Upper lobe of left lung (tissue), 6 donors: ENCODE data around the gene GPR171. TPM values are rescaled to one million over a fixed set of nuclear protein-coding genes. Genes with fewer than 3 reads are reported as not detected.

Source experiments
- ATAC-seq, 2 donors: fragments of 200-7000 bp; cut with Tn5 transposase; one replicate each; pipeline ENCODE4 v1.9.1; 2022; ENCODE audit warnings: mild to moderate bottlenecking in 2 of 2, moderate library complexity in 2 of 2; ENCODE audit not compliant: low FRiP score in 2 of 2
- DNase-seq, 2 donors: peaks; one replicate each; pipeline ENCODE4 v3.0.0-alpha.2; 2019 to 2020
- H3K27ac ChIP-seq, 4 donors: fragments of 200-600 bp; sonication (generic); one replicate each; pipeline ENCODE4 v1.5.1; 2016 to 2019
- H3K27me3 ChIP-seq, 4 donors: fragments of 200-600 bp; sonication (generic); one replicate each; pipeline ENCODE4 v1.5.1; 2017 to 2019
- H3K36me3 ChIP-seq, 4 donors: fragments of 200-600 bp; sonication (generic); one replicate each; pipeline ENCODE4 v1.5.1; 2016 to 2019
- H3K4me1 ChIP-seq, 4 donors: fragments of 200-600 bp; sonication (generic); one replicate each; pipeline ENCODE4 v1.5.1; 2018 to 2019
- H3K4me3 ChIP-seq, 4 donors: fragments of 200-600 bp; sonication (generic); one replicate each; pipeline ENCODE4 v1.5.1; 2017 to 2019; ENCODE audit warnings: mild to moderate bottlenecking in 2 of 4, moderate library complexity in 1 of 4
- H3K9me3 ChIP-seq, 4 donors: fragments of 200-600 bp; sonication (generic); one replicate each; pipeline ENCODE4 v1.5.1; 2018 to 2019
- CTCF ChIP-seq, 6 experiments: fragments of 450-650 bp in 4 of 6; fragments of 200-600 bp in 2 of 6; sonication (generic) in 2 of 6; IDR thresholded peaks; one replicate each; pipeline ENCODE4 v1.5.1; 2016 to 2019; ENCODE audit warnings: antibody characterized with exemption in 6 of 6
- EP300 ChIP-seq, 4 donors: sonication (generic); formaldehyde crosslinking; IDR thresholded peaks; one replicate each; pipeline ENCODE4 v1.5.1; 2017; ENCODE audit warnings: antibody characterized with exemption in 4 of 4, control low read depth in 2 of 4
- POLR2A ChIP-seq, 4 donors: fragments of 450-650 bp; IDR thresholded peaks; one replicate each; pipeline ENCODE4 v1.5.1; 2016 to 2017; ENCODE audit warnings: antibody characterized with exemption in 4 of 4, mild to moderate bottlenecking in 2 of 4
- POLR2AphosphoS5 ChIP-seq, 2 donors: sonication (generic); formaldehyde crosslinking; IDR thresholded peaks; one replicate each; pipeline ENCODE4 v1.5.1; 2017; ENCODE audit warnings: antibody characterized with exemption in 2 of 2
- WGBS, 2 donors: methylation state at CpG; one replicate each; pipeline ENCODE4 v1.1.5; 2017 to 2018; 5-methylcytosine and 5-hydroxymethylcytosine counted together
- total RNA-seq, 6 donors: library from RNA; depleted of rRNA in 4 of 6; stranded (reverse); fragments of >200 nt in 4 of 6; gene quantifications; one replicate each; pipeline versions ENCODE4 v1.1.0 to v1.2.1, GENCODE V29; 2016 to 2021
- donor health status: DM: no; HTN: no; CAD: no; lungs with moderate emphysema.
- donor health status: DM: no; HTN: yes; CAD: no; lungs with severe emphysema.

Gene GPR171
- total RNA-seq, 6 donors from 2014 or later, result 1.0 to 6.6 (median 2.8) TPM

DNA sequence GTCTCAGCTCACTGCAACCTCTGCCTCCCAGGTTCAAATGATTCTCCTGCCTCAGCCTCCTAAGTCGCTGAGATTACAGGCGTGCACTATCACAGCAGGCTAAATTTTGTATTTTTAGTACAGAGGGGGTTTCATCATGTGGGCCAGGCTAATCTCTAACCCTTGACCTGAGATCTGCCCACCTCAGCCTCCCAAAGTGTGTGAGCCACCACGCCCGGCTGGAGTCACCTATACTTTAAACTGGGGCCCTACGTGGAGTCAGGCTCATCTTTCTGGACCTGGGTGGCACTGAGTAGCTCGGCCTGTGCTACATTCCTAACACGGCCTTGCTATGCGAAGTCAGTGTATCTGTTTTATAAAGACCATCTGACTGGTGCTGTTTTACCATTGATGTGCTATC, 5.8 kb downstream of the GPR171 start:
- DNase-seq (no peak), ATAC-seq (no peak)
- no peak overlapping the region for H3K4me3 ChIP-seq
- H3K27ac ChIP-seq, result no peak overlapping the region
- 95% methylated on average over 8 of the region's 8 CpGs for WGBS, 2 donors
- no peaks in the 10 kb centered on the region for H3K9me3 ChIP-seq
- no peaks in the 10 kb centered on the region for H3K27me3 ChIP-seq
- TF ChIP-seq EP300 (IDR thresholded peaks at IDR 0.05), result no peak
- no peak for TF ChIP-seq CTCF (IDR thresholded peaks at IDR 0.05)
- TF ChIP-seq POLR2A (IDR thresholded peaks at IDR 0.05), result no peak
- TF ChIP-seq POLR2AphosphoS5 (IDR thresholded peaks at IDR 0.05), result no peak
- no peaks in the 10 kb centered on the region for H3K36me3 ChIP-seq
- no peaks in the 10 kb centered on the region for H3K4me1 ChIP-seq

- TF ChIP-seq CTCF (IDR thresholded peaks at IDR 0.05), result no peak
- TF ChIP-seq EP300 (IDR thresholded peaks at IDR 0.05), result no peak
- no peak for TF ChIP-seq POLR2AphosphoS5 (IDR thresholded peaks at IDR 0.05)
- no peak for TF ChIP-seq POLR2A (IDR thresholded peaks at IDR 0.05)
- no peaks in the 10 kb centered on the region for H3K27me3 ChIP-seq
- no peaks in the 10 kb centered on the region for H3K9me3 ChIP-seq
- H3K36me3 ChIP-seq, result no peaks in the 10 kb centered on the region
- DNase-seq, result no peak
- H3K4me1 ChIP-seq, result no peaks in the 10 kb centered on the region
- no peak overlapping the region for H3K27ac ChIP-seq
- H3K4me3 ChIP-seq, result no peak overlapping the region
- no peak for ATAC-seq
Measured at GRCh38 chr3:151196434-151196833, 6.6 kb downstream of the GPR171 start.

GRCh38 chr3:151195826-151196225, 7.2 kb downstream of the GPR171 start:
- Histone ChIP-seq H3K27ac (no peak overlapping the region), H3K36me3 (no peaks in the 10 kb centered on the region), H3K27me3 (no peaks in the 10 kb centered on the region), H3K4me1 (no peaks in the 10 kb centered on the region), H3K4me3 (no peak overlapping the region), H3K9me3 (no peaks in the 10 kb centered on the region)
- no peak for DNase-seq
- no peak for ATAC-seq
- TF ChIP-seq EP300 (IDR thresholded peaks at IDR 0.05) (no peak), CTCF (IDR thresholded peaks at IDR 0.05) (no peak), POLR2A (IDR thresholded peaks at IDR 0.05) (no peak), POLR2AphosphoS5 (IDR thresholded peaks at IDR 0.05) (no peak)
- WGBS, 2 donors, result 65 to 74% methylated on average over 1 of the region's 1 CpG

DNA sequence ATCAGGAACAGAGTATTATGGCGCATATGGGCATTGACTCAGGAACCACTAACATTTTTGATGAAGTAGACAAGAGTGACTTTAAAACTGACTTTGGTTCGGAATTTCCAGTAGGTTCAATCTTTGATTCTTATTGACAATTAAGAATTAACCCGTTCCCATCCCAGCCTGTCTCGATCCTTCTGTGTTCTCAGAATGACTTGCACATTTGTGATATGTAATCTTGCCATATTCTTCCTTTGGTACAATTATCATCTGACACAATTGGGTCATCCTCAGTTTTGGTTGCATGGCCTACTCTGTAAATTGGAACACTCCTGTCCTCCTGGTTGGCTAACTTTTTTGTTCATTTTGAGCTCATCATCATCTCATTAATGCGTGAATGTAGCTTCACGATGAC, 10.5 kb downstream of the GPR171 start:
- no peak for DNase-seq
- Histone ChIP-seq H3K4me1 (no peaks in the 10 kb centered on the region), H3K27ac (no peak overlapping the region), H3K36me3 (no peaks in the 10 kb centered on the region), H3K9me3 (no peaks in the 10 kb centered on the region), H3K27me3 (no peaks in the 10 kb centered on the region), H3K4me3 (no peak overlapping the region)
- 93 to 94% methylated on average over 6 of the region's 6 CpGs for WGBS, 2 donors
- TF ChIP-seq EP300 (IDR thresholded peaks at IDR 0.05), result no peak
- TF ChIP-seq POLR2AphosphoS5 (IDR thresholded peaks at IDR 0.05), result no peak
- no peak for TF ChIP-seq CTCF (IDR thresholded peaks at IDR 0.05)
- no peak for TF ChIP-seq POLR2A (IDR thresholded peaks at IDR 0.05)
- no peak for ATAC-seq

GRCh38 chr3:151191095-151191494, 11.9 kb downstream of the GPR171 start:
- no peaks in the 10 kb centered on the region for H3K27me3 ChIP-seq
- H3K9me3 ChIP-seq, result no peaks in the 10 kb centered on the region
- no peak for DNase-seq
- no peaks in the 10 kb centered on the region for H3K36me3 ChIP-seq
- no peak for ATAC-seq
- 82 to 88% methylated on average over 1 of the region's 1 CpG for WGBS, 2 donors
- H3K27ac ChIP-seq, result no peak overlapping the region
- H3K4me1 ChIP-seq, result no peaks in the 10 kb centered on the region
- H3K4me3 ChIP-seq, result no peak overlapping the region
- TF ChIP-seq EP300 (IDR thresholded peaks at IDR 0.05), result no peak
- no peak for TF ChIP-seq POLR2A (IDR thresholded peaks at IDR 0.05)
- no peak for TF ChIP-seq POLR2AphosphoS5 (IDR thresholded peaks at IDR 0.05)
